ENCODE results near the gene PLEK.
"Not testable (repeated sequence)": the region's sequence is repeated elsewhere in the genome, so short reads cannot be mapped to it uniquely, and the experiment has no call there.

The PLEK gene

DNA sequence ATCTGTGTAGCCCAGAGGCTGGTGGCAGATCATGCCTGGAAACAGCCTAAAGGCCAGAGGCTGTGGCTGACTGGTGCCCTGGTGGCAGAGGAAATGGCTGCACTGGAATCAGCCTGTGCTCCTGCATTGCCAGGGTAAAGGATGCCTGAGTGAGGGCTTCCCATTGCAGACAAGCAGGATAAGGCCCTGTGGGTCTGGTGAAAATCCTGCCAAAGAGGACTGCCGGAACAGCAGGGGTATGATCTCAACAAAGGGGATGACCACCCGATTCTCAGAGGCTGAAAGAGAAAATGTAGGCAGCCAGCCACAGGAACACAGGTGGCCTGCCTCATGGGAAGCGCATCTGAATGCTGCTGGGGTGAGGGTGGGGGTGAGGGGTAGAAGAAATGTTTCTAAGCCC is 53.8 kb downstream of the PLEK start:
- DNase-seq, result no peak

DNA sequence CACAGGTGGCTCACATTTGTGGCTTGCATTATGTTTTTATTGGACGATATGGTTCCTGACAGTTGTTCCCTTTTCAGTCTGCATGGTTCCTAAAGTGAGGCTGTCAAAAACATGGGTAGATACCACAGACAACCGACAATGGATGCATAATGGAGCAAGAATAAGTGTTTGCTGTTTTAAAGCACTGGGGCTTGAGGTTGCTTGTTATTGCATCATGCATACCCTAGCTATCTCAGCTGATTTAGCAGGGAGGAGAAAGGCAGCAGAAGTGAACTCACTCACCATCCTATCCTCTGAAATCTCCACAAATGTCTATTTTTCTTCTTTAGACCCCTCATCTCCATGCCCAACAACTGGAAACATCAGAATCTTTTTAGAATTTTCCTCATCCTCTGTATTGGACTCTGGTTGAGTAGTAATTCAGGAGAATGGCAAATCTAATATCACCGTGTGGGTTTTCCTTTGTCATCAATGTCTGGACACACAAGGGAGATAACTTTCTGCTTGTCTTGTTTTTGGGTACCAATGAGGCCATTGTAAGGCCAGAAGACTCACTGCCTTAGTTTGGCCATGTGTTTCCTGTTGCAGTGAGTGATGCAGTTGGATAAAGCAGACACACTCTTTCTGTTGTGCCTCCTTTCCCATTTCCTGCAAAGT is 55.3 kb downstream of the PLEK start:
- no peak for DNase-seq

DNA sequence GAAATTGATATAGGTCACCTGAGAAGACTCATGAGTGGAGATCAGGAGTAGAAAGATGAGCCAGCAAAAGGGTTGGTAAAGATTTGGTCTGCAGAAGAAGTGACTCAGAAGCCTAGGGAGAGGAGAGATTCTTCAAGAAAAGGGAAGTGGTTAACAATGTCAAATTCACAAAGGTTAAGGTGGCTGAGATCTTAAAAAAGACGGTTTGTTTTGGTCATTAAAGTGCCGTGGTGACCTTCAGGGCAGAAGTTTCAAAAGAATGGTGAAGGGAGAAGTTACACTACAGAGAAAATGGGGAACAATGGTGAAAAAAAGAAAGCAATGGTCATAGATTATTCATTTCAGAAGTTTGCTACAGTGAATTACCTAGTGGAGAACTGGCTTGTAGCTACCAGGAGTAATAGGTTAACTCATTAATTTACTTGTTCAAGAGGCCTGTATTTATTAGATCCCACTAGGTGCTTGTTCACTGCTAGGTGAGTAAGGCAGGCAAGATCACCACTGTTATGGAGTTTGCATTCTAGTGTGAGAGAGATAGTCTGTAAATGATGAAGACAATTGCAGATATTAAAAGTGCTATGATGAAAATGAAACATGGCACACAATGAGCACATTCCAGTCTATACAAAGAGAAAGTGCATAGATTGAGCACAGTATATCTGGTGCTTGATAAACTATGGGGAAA is 59.0 kb downstream of the PLEK start:
- DNase-seq, result no peak

DNA sequence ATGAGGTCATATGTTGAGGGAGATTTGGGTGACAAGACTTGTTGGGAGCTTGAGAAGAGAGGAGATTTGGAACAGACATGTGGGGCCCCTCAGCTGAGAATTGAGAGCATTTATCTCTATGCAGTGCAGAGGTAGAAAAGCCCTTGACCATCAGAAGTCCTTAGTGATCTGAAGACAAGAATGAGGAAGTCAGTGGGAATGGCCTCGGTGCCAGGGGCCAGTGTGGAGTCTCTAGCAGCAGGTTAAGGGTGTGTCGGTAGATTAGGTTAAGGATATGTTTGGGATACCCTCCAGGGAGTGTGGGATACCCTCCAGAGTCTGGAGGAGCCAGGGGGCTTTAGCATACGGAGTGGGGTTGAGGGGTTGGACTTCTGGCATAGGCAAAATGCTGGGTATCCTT is 60.4 kb downstream of the PLEK start:
- DNase-seq, result no peak

DNA sequence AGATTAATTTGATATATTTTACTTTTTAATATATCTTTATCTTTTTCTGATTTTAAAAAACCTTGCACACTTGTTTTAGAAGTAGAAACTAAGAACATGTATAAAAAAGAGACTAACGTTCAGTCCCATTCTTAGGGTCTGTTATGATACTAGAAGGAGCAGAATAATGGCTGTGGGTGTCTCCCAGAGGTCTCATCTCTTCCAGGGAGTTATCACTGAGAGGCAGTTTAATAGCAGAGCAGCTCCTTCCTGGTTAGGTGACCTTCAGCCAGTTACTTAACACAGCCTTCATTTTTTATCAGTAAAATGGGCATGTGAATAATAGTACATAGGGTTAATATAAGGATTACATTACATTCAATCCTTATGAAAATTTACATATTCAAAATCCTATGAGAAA is 61.4 kb downstream of the PLEK start:
- DNase-seq, result no peak

- DNase-seq, result no peak
Measured at GRCh38 chr2:68426848-68427579, 61.9 kb downstream of the PLEK start.

- DNase-seq, result no peak
Measured at GRCh38 chr2:68428126-68428525, 63.0 kb downstream of the PLEK start.

DNA sequence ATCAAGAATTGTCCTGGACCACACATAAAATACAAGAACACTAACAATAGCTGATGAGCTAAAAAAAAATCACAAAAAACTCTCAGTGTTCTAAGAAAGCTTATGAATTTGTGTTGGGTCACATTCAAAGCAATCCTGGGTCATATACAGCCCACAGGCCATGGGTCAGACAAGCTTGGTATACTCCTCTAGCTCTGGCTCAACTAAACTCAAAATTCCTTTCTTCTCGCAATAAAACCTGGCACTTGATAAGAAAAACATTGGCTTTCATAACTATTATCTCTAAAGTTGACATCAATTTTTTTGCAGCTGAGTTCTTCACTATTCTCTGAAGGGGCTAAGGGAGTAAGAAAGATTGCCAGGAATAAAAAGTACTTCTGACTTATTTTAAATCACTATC is 63.7 kb downstream of the PLEK start:
- DNase-seq, result no peak

- DNase-seq, result no peak
Measured at GRCh38 chr2:68429311-68429826, 64.3 kb downstream of the PLEK start.

GRCh38 chr2:68431316-68431972 is 66.4 kb downstream of the PLEK start:
- DNase-seq, result no peak

GRCh38 chr2:68432696-68433658 is 67.9 kb downstream of the PLEK start:
- peak; percentile 16 for DNase-seq

- no peak for DNase-seq
Measured at GRCh38 chr2:68434981-68435380, 69.9 kb downstream of the PLEK start.

- DNase-seq, result no peak
Measured at GRCh38 chr2:68435615-68436014, 70.5 kb downstream of the PLEK start.

DNA sequence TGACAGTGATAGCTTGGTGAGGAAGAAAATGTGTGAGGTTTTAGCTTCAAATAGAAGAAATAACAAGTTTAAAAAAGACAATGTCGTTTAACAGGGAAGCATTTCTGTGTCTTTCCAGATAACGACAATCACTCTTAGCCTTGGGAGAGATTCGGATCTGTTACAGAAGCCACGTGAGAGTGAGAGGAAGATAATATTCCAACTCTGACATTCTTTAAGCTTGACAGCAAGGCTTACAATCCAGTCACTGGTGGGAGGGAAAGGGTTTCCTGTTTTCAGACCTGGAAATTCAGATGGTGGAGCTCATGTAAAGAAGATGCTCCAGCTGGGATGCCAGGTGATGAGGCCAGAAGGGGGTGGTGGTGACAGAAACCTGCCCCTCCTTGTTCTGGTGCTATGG is 71.2 kb downstream of the PLEK start:
- DNase-seq, result no peak

DNA sequence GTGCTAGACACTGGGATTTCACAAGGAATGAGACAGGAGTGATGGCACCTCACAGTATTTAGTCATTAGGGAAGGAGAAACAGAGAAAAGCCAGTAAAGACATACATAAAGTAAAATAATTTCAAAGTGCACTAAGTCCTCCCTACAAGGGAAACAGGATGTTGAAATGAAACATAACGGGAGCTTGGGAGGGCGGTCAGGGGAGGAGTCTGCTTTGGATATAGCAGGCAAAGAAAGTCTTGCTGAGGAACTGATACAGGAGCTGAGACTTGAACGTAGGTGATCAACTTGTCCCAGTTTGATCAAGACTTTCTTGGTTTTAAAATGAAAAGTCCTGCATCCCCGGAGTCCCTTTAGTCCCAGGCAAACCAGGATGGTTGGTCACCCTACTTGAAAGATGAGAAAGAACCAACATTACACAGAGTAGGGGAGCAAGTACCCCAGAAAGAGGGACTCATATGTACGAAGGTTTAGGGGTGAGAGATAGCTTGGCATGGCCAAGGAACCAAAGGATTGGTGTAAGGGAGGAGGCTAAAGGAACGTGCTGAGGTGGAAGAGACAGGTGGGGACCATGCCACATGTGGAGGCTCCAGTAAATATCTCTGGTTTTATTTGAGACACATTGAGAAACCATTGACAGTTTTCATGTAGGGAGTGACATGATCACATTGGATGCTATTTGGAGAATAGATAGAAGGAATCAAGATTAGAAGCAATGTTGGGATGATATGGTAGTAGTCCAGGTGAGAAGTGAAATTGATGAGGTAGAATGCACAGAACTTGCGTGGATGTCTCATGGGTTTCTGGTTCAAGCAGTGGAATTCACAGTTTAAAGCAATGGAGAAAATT is 73.6 kb downstream of the PLEK start:
- no peak for DNase-seq

DNA sequence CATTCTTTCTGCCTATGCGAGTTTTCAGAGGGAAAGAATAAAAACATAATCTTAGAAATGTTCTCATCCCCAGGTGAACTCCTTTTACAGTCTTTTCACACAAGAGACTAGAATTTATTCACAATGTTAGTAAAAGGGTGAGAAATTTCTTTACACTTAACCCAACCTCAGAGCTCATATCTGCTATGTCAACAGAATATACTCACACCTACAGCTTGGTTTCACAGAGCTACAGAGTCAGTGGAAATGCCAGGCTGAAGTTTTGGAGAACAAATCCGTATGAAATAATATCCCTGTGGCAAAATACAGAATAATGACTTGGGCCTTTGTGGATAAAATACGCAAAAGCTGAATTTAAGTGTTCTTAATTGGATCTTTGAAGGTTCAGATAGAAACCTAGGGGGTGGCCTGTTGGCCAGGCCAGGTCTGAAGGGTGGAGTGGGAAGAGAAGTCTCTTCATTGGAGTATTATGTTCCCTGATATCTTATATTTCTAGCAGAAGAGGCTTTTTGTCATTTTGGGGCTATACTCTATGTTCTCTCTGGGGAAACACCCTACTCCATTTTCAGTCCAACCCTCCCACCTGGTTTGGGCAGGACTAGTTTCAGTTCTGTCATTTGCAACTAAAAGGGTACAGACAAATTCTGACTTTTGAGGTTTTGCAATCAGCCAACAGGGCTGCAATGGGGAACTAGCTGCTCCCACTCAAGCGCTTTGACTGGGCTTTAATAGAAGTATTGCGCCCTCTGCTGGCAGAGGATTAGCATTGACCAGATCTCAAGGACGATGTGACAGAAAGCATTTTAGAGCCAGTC is 76.3 kb downstream of the PLEK start:
- DNase-seq, result peak; percentile 77

DNA sequence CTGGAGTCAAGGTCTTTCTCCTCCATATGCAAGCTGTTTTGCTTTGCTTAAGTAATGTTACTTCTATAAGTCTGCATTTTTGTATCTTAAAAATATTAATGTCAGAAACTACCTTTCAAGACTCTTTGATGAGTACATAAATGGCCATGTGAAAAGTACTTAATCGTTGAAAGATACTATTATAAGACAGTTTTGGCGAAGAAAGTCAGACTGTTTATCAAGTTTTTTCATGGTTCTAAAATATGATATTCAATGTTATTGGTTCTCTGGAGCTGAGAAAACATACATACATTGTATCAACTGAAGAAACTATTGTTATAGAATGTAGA is 76.9 kb downstream of the PLEK start:
- no peak for DNase-seq

DNA sequence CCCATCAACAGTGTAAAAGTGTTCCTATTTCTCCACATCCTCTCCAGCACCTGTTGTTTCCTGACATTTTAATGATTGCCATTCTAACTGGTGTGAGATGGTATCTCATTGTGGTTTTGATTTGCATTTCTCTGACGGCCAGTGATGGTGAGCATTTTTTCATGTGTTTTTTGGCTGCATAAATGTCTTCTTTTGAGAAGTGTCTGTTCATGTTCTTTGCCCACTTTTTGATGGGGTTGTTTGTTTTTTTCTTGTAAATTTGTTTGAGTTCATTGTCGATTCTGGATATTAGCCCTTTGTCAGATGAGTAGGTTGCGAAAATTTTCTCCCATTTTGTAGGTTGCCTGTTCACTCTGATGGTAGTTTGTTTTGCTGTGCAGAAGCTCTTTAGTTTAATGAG is 81.3 kb downstream of the PLEK start:
- DNase-seq, result not testable (repeated sequence)

Data from NCI-H2029 (cell line).